ENCODE data around the gene EFHC1.
A peak's percentile ranks its signal among the peaks of the same experiment; 100 is the strongest.

The EFHC1 gene

DNA sequence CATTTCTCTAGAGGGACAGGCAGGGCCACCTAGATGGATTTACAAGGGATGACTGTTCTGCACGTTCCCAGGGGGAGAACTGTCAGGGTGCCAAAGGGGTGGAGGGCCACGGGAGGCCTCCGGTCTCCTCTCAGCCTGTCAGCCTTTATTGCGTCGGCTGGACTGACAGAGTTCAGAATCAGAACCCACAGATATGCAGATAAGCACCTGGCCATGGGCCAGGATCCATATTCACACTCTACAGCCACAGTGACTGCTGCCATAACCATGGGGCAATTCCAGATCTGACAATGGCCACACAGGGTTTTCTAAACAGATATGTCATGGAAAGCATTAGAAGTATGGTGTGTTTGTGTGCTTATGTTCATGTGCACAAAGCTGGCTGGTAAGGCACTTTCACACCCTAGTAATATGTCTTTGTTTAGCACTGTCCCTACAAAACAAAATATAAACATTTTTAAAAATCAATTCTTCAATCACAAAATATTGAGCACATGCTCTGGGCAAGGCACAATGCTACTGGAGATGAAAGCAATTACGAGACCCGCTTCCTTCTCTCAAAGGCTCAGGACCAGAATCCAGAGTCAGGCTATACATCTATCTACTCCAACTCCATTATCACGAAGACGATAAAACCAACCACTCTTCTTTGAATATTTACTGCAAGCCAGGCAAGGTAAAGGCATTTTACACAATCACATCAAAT is 127.7 kb downstream of the EFHC1 start:
- TF ChIP-seq EZH2 (optimal IDR thresholded peaks at IDR 0.05; ENCODE audit: low read depth, low read length) (no peak), EZH2phosphoT487 (IDR thresholded peaks at IDR 0.05; ENCODE audit: low read length) (no peak)
- TF ChIP-seq, protein P1, sequence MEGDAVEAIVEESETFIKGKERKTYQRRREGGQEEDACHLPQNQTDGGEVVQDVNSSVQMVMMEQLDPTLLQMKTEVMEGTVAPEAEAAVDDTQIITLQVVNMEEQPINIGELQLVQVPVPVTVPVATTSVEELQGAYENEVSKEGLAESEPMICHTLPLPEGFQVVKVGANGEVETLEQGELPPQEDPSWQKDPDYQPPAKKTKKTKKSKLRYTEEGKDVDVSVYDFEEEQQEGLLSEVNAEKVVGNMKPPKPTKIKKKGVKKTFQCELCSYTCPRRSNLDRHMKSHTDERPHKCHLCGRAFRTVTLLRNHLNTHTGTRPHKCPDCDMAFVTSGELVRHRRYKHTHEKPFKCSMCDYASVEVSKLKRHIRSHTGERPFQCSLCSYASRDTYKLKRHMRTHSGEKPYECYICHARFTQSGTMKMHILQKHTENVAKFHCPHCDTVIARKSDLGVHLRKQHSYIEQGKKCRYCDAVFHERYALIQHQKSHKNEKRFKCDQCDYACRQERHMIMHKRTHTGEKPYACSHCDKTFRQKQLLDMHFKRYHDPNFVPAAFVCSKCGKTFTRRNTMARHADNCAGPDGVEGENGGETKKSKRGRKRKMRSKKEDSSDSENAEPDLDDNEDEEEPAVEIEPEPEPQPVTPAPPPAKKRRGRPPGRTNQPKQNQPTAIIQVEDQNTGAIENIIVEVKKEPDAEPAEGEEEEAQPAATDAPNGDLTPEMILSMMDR (IDR thresholded peaks at IDR 0.05; ENCODE audit: low read length) = no peak
- peaks cover 69% of the 10 kb centered on the region for H3F3A ChIP-seq (ENCODE audit: insufficient read depth, low read length)
- H3K27ac ChIP-seq (ENCODE audit: low read length) = peak overlapping the region; percentile 99
- peaks cover 94% of the 10 kb centered on the region for H3K4me1 ChIP-seq (ENCODE audit: low read length)
- H2AFZ ChIP-seq (ENCODE audit: low read length) = no peak overlapping the region
- H3K4me2 ChIP-seq (ENCODE audit: low read depth, low read length) = peak overlapping the region; percentile 61
- no peak for DNase-seq
- H3K36me3 ChIP-seq (replicated peaks; ENCODE audit: insufficient read depth, low read length) = no peaks in the 10 kb centered on the region; the same call in 1 of the 2 replicates
- H3K9ac ChIP-seq (ENCODE audit: low read length) = peak overlapping the region; percentile 39; the same call in 1 of the 2 replicates
- H3K79me2 ChIP-seq (ENCODE audit: low read length) = peaks cover 100% of the 10 kb centered on the region
- no peaks in the 10 kb centered on the region for H3K27me3 ChIP-seq (replicated peaks; ENCODE audit: insufficient read depth, low read length)
- no peaks in the 10 kb centered on the region for H3K9me3 ChIP-seq (replicated peaks; ENCODE audit: insufficient read depth, low read length)
- no peaks in the 10 kb centered on the region for H3K9me2 ChIP-seq (replicated peaks; ENCODE audit: insufficient read depth, low read length)
- peak overlapping the region; percentile 33 for H3K4me3 ChIP-seq (ENCODE audit: low read length)
- H4K20me1 ChIP-seq (ENCODE audit: insufficient read depth, low read length) = no peaks in the 10 kb centered on the region

DNA sequence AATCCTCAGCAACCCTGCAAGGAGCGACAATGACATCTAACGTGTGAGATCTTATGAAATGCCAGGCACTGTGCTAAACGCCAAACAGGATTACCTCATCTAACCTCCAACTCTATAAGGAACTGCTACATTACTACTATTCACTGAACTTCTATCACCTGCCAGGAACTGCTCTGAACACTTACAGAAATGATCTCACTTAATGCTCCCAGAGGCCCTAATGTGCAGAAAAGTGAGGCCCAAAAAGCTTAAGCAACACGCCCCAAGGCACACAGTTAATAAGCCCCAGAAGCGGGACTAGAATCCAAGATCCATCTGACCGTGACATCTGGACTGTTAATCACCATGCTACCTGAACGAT is 128.2 kb downstream of the EFHC1 start:
- no peaks in the 10 kb centered on the region for H3K9me3 ChIP-seq (replicated peaks; ENCODE audit: insufficient read depth, low read length)
- peak overlapping the region; percentile 99 for H3K27ac ChIP-seq (ENCODE audit: low read length)
- H3K36me3 ChIP-seq (replicated peaks; ENCODE audit: insufficient read depth, low read length) = no peaks in the 10 kb centered on the region; the same call in 1 of the 2 replicates
- H3K9me2 ChIP-seq (replicated peaks; ENCODE audit: insufficient read depth, low read length) = no peaks in the 10 kb centered on the region
- peak overlapping the region; percentile 33; the same call in 1 of the 2 replicates for H3K4me3 ChIP-seq (ENCODE audit: low read length)
- H3F3A ChIP-seq (ENCODE audit: insufficient read depth, low read length) = peaks cover 69% of the 10 kb centered on the region
- peaks cover 100% of the 10 kb centered on the region for H3K79me2 ChIP-seq (ENCODE audit: low read length)
- H3K27me3 ChIP-seq (replicated peaks; ENCODE audit: insufficient read depth, low read length) = no peaks in the 10 kb centered on the region
- H4K20me1 ChIP-seq (ENCODE audit: insufficient read depth, low read length) = no peaks in the 10 kb centered on the region
- no peak for TF ChIP-seq EZH2phosphoT487 (IDR thresholded peaks at IDR 0.05; ENCODE audit: low read length)
- TF ChIP-seq, protein P1 (IDR thresholded peaks at IDR 0.05; ENCODE audit: low read length) = no peak
- TF ChIP-seq EZH2 (optimal IDR thresholded peaks at IDR 0.05; ENCODE audit: low read depth, low read length) = no peak
- H3K4me1 ChIP-seq (ENCODE audit: low read length) = peaks cover 94% of the 10 kb centered on the region
- no peak for DNase-seq
- H3K9ac ChIP-seq (ENCODE audit: low read length) = peak overlapping the region; percentile 39; the same call in 1 of the 2 replicates
- H3K4me2 ChIP-seq (ENCODE audit: low read depth, low read length) = peak overlapping the region; percentile 61
- H2AFZ ChIP-seq (ENCODE audit: low read length) = no peak overlapping the region

DNA sequence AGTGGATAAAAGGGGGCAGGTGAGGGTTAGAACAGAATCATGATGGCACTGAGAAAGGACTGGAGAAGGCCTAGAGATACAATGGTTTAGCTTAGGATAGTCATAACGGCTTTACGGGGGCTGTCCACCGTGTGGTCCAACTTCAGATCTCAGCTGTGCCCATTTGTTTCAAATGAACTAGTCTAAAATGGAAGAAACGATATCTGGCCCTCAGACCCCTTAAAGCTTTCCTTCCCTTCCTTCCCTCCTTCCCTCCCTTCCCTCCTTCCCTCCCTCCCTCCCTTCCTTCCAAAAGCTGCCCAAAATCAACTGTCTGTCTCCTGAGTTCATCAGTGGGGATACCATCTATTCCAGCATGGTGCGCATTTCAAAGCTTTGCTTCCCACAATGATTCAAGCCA is 128.9 kb downstream of the EFHC1 start:
- no peak overlapping the region for H3K9ac ChIP-seq (ENCODE audit: low read length)
- no peaks in the 10 kb centered on the region for H3K9me3 ChIP-seq (replicated peaks; ENCODE audit: insufficient read depth, low read length)
- no peak overlapping the region for H2AFZ ChIP-seq (ENCODE audit: low read length)
- no peaks in the 10 kb centered on the region for H3K27me3 ChIP-seq (replicated peaks; ENCODE audit: insufficient read depth, low read length)
- H3K9me2 ChIP-seq (replicated peaks; ENCODE audit: insufficient read depth, low read length) = no peaks in the 10 kb centered on the region
- H3K4me2 ChIP-seq (ENCODE audit: low read depth, low read length) = no peak overlapping the region
- peaks cover 73% of the 10 kb centered on the region for H3F3A ChIP-seq (ENCODE audit: insufficient read depth, low read length)
- H3K4me3 ChIP-seq (ENCODE audit: low read length) = no peak overlapping the region
- DNase-seq = no peak
- peak overlapping the region; percentile 99; the same call in 1 of the 2 replicates for H3K27ac ChIP-seq (ENCODE audit: low read length)
- H4K20me1 ChIP-seq (ENCODE audit: insufficient read depth, low read length) = no peaks in the 10 kb centered on the region
- H3K79me2 ChIP-seq (ENCODE audit: low read length) = peaks cover 100% of the 10 kb centered on the region
- TF ChIP-seq, protein P1 (IDR thresholded peaks at IDR 0.05; ENCODE audit: low read length) = no peak
- TF ChIP-seq EZH2 (optimal IDR thresholded peaks at IDR 0.05; ENCODE audit: low read depth, low read length) (no peak), EZH2phosphoT487 (IDR thresholded peaks at IDR 0.05; ENCODE audit: low read length) (no peak)
- H3K36me3 ChIP-seq (replicated peaks; ENCODE audit: insufficient read depth, low read length) = no peaks in the 10 kb centered on the region; the same call in 1 of the 2 replicates
- H3K4me1 ChIP-seq (ENCODE audit: low read length) = peaks cover 94% of the 10 kb centered on the region
